GM21360 (cell line): ENCODE data around the gene HECTD4.
"Not testable (repeated sequence)": the region's sequence is repeated elsewhere in the genome, so short reads cannot be mapped to it uniquely, and the experiment has no call there.

Source experiments
- ATAC-seq: cut with Tn5 transposase; IDR thresholded peaks from one replicate; pipeline ENCODE4 v1.9.1; 2021; ENCODE audit warnings: mild to moderate bottlenecking, moderate library complexity; ENCODE audit not compliant: unreplicated experiment

Gene HECTD4

DNA sequence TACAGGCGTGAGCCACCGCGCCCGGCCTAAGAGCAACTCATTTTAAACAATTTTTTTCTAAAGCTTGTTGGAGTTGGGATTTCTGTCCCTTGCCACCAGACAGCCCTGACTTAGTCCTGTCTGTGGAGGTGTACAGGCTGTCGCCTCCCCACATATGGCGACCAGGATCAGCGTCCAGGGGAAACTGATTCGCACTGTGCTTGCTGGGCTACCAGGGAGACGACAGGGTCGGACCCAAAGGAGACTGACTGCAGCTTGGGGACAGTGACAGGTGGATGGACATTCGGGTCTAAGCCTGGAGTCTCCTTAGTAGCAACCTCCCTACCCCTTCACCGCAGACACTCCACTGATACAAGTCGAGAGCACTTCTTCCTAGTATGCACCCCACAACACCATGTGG lies 216.6 kb downstream of the HECTD4 start:
- no peak for ATAC-seq

DNA sequence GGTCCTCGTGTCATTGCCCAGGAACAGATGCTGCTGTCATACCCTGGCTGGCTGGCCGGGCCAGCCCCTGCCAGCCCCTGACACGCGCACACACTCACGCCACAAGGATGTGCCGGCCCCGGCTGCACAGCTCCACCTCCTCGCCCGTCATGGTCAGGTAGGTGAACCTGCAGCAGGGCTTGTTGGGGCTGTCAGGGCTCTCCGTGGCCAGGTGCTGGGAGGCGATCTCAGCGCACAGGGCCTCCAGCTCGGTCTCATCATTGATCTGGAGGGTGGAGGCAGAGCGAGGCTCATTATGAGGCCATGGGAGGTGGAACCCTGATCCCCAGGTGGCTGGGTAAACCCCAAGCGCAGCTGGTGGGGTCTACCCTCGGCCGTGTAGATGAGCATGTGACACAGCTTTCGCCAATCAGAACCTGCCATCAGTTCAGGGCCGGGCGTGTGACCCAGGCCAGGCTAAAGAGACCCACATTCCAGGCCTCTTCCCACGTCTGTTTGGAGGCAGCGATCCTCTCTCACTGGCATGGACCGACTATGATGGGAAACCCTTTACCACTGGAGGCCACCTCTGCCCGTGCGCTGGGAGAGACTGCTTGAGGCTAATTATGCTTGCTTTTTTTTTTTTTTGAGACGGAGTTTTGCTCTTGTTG lies 218.1 kb downstream of the HECTD4 start:
- ATAC-seq, result no peak

DNA sequence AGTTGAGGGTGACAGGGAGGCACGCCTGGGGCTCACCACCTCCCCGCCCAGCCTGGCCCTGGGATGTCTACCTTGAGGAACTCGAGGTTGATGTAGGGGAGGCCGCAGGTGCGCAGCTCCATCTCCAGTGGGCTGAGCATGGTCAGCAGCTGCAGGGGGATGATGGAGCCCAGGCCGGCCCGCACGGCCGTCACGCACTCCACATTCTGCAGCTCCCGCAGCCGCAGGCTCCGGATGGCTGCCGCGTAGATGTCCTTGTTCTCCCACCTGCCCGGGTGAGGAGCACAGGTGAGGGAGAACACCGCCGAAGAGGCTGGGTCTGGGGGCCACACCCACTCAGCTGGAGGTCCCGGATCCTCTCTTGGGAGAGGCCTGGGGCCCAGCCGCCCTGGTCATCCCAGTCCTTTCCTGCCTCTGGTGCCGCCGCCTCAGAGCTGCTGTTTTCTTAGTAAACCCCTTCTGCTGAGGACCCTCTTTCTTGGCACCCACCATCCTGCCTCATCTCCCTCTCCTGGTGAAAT lies 218.7 kb downstream of the HECTD4 start:
- no peak for ATAC-seq

DNA sequence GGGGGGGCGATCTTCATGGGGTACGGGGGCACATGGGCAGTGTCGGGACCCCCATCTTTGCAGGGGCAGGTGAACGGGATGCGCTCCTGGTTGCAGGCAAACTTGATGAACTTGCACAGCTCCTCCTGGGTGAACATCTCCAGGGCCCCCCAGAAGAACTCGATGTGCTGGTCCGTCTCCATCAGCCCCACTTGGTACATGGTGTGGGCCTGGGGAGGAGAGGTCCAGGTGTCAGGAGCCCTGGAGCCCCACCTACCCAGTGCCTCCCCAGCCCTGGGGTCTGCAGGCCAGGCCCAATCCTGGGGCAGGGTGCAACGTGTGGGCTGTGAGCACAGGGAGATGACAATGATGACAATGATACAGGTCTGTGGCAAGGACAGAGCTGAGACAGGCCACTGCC lies 219.2 kb downstream of the HECTD4 start:
- ATAC-seq, result no peak

DNA sequence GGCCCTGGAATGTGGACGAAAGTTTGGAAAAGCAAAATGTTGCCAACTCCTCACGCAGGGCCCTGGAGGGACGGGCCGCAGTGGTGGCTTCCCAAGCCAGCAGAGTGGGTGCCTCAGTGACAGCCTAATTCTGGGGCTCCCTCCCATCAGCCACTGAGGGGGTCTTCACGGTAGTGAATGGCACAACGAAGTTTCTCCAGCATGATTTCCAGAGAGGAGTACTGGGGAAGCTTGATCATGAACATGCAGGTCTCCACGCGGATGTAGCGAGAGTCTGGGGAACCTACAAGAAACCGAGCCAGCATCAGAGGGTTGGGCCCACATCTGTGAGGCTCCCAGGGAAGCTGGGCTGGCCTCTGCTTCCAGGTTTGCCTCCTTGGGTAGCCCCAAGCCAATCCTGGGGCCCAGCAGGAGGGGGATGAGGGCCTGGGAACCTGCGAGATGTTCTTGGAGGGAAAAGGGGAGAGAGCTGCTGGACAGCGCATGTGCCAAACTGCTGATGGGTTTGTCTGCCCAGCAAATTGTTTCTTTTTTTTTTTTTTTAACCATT lies 219.9 kb downstream of the HECTD4 start:
- no peak for ATAC-seq

DNA sequence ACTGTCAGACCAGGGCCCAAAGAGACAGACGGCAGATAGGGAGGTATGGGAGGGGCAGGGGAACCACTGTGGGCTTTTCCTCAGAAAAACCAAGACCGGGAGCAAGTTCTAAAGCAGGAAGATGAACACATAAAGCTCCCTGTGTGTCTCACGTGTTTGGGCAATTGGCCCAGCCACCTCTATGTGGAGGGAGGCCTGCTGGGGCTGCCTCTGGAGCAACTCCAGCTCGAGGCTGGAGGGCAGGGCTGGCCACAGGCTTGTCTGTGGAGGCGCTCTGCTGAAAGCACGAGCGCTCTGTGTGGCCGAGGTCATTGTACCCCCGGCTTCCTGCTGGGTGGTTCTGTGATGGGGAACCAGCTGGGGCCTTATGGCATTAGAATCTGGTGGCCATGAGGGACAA lies 220.5 kb downstream of the HECTD4 start:
- no peak for ATAC-seq

DNA sequence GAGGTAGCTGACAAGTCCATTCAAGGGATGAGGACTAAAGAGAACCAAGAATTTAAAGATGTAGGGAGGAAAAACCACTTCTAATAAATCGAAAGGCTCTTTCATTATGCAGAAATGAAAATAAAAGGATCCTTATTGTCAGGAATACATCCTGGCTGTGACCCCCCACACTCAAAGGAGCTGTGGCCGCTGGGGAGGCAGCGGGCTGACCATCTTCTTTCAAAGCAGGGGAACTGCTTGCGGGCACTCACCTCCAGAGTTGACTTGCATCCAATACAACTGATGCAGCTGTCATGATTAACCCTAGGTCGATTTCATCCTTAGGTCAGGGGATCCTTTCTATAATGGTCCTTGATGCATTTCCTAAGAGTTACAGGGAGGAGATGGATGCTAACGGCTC lies 221.6 kb downstream of the HECTD4 start:
- ATAC-seq, result no peak

DNA sequence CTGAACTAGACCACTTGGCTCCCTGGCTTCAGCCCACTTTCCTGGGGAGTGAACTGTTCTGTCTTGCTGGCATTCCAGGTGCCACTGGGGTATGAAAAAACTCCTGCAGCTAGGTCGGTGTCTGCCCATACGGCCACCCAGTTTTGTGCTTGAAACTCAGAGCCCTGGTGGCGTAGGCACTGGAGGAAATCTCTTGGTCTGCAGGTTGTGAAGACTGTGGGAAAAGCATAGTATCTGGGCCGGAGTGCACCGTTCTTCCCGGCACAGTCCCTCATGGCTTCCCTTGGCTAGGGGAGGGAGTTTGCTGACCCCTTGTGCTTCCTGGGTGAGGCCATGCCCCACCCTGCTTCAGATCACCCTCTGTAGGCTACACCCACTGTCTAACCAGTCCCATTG lies 223.1 kb downstream of the HECTD4 start:
- no peak for ATAC-seq

DNA sequence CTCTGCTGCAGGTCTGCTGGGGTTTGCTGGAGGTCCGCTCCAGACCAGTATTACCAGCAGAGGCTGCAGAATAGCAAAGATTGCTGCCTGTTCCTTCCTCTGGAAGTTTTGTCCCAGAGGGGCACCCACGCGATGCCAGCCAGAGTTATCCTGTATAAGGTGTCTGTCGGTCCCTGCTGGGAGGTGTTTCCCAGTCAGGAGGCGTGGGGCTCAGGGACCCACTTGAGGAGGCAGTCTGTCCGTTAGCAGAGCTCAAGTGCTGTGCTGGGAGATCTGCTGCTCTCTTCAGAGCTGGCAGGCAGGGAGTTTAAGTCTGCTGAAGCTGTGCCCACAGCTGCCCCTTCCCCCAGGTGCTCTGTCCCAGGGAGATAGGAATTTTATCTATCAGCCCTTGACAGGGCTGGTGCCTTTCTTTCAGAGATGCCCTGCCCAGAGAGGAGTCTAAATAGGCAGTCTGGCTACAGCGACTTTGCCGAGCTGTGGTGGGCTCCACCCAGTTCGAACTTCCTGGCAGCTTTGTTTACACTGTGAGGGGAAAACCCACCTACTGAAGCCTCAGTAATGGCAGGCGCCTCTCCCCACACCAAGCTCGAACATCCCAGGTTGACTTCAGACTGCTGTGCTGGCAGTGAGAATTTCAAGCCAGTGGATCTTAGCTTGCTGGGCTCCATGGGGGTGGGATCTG lies 223.6 kb downstream of the HECTD4 start:
- not testable (repeated sequence) for ATAC-seq

DNA sequence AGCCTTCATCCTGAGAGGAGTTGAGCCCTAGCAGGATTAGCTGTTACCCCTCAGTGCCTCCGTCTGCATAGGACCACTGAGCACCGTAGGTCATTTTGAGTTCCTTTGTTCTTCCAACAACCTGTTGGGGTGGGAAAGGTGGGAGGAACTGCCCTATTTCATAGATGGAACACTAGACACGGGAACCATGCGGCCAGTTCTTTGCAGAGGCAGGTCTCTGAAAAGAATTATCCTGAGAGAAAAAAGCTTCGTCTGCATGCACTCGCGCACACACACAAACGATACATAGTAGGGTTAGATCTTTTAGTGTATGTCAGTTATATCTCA lies 228.4 kb downstream of the HECTD4 start:
- no peak for ATAC-seq

DNA sequence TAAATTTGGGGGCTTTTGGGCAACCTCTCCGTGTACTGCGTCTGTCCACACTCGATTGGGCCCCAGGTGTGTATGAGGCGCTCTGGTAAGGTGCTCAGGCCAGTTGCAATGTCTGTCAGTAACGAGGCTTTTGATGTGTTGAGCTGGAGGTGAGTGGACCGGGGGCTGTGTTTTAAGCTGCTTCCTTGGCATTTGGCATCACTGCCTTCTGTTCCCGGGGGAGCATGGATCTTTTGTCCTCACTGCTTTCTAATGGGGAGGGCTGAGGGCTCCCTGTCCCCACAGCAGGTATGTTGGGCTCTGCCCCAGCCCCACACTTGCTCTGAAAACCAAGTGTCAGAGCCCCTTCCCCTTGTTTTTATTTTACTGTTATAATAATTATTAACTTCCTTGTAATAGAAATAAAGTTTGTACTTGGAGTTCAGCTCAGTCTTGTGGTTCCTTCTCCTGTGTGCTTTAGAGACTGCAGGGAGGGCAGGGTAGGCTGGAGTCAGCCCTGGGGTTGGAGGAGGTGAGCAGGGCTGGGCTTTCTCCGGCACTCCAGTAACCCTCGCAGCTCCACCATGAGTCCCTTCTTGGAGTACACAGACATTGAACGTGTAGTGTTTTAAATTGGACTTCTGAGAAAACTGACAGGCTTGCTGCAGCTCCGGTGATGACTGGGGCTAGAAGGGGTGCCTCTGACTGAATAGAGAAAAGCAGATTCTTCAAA lies 228.9 kb downstream of the HECTD4 start:
- no peak for ATAC-seq

DNA sequence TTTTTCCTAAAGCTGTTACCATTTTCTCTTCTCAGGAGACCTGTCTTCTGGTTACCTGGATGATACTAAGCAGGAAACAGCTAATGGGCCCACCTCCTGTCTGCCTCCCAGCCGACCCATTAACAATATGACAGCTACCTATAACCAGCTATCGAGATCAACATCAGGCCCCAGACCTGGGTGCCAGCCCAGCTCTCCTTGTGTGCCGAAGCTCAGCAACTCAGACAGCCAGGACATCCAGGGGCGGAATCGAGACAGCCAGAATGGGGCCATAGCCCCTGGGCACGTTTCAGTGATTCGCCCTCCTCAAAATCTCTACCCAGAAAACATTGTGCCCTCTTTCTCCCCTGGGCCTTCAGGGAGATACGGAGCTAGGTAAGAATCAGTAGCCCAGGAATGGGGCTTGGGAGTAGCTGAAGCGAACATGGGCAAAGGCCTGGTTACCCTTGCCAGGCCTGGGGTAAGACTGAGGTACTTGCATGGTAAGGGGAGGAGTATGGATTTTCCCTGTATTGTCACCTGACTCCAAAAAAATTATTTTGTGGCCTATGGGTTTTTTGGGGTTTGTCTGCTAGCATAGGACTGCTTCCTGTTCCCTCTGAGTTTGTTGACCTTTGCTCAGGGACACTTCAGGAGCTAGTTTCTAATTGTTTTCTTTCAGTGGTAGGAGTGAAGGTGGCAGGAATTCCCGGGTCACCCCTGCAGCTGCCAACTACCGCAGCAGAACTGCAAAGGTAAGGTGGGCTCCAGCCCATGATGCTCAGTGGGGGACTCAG lies 230.3 kb downstream of the HECTD4 start:
- ATAC-seq, result no peak

DNA sequence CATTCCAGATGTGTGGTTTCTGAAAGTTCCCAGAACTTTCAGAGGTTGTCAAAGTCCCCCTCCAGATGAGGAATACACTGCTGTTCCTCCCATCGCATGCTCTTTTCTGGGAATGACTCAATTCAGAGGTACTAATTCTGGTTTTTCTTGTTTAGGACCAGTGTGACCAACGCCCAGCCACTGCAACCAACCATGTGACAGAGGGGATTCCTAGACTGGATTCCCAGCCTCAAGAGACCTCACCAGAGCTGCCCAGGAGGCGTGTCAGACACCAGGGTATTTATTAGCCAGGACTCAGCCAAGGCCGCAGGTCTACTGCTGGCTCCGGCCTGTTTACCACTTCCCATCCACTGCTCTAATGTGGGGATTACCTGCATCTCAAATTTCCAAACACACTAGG lies 232.6 kb downstream of the HECTD4 start:
- ATAC-seq, result no peak

DNA sequence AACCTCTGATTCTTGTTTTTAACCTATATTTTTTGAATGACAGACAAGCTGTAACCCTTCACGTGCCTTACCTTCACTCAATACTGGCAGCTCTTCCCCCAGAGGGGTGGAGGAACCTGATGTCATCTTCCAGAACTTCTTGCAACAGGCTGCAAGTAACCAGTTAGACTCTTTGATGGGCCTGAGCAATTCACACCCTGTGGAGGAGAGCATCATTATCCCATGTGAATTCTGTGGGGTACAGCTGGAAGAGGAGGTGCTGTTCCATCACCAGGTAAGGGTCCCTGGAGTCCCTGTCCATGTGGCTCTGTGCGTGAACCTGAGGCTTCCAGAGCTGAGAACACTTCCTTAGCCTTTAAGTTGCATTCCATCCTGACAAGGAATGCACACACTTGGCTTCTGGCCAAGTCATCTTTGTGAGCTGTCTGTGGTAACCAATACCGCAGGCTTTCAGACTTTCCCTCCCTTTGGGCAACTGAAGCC lies 234.2 kb downstream of the HECTD4 start:
- ATAC-seq, result no peak

DNA sequence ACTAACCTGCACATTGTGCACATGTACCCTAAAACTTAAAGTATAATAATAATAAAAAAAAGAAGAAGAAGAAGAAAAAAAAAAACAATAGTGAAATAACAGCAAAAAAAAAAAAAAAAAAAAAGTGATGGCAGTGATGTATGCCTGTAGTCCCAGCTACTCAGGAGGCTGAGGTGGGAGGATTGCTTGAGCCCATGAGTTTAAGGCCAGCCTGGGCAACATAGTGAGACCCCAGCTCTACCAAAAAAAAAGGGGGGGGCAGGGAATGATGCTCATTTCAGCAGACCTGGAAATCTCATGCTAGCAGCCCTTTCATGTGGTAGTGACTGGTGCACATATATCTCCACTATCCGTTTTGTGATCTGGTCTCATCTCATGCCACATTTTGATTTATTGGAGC lies 236.1 kb downstream of the HECTD4 start:
- no peak for ATAC-seq

DNA sequence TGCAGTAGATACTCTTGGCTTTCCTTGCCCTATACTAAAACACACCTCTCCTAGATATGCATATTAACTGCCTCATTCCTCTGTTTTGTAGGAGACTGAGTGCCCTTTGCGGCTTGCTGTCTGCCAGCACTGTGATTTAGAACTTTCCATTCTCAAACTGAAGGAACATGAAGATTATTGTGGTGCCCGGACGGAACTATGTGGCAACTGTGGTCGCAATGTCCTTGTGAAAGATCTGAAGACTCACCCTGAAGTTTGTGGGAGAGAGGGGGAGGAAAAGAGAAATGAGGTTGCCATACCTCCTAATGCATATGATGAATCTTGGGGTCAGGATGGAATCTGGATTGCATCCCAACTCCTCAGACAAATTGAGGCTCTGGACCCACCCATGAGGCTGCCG lies 241.5 kb downstream of the HECTD4 start:
- ATAC-seq, result no peak

DNA sequence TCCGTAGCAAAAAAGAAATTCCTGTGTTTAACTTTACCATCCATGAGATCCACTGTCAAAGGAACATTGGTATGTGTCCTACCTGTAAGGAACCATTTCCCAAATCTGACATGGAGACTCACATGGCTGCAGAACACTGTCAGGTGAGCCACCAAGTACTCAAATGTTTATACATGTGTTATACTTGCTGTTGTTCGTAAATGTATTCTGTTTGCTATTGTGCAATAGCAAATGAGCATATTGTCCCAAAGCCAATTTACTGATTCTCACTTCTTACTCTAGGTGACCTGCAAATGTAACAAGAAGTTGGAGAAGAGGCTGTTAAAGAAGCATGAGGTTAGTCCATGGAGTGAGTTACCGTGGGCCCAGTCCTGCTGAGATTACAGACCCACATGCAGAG lies 247.5 kb downstream of the HECTD4 start:
- no peak for ATAC-seq

DNA sequence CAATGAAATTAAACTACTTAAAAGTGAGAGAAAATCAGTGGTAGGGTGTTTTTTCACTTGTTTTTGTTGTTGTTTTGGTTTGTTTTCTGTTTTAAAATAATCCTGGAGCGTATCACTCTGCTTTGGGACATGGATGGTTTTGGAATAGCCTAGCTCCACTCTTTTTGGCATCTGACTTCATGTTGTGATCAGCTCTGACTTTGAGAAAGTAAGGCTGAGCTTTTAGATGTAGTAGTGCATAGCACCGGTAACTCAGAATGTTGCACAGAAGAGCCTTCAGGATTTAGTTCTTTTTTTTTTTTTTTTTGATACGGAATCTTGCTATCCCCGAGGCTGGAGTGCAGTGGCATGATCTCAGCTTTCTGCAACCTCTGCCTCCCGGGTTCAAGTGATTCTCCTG lies 248.8 kb downstream of the HECTD4 start:
- ATAC-seq, result no peak

DNA sequence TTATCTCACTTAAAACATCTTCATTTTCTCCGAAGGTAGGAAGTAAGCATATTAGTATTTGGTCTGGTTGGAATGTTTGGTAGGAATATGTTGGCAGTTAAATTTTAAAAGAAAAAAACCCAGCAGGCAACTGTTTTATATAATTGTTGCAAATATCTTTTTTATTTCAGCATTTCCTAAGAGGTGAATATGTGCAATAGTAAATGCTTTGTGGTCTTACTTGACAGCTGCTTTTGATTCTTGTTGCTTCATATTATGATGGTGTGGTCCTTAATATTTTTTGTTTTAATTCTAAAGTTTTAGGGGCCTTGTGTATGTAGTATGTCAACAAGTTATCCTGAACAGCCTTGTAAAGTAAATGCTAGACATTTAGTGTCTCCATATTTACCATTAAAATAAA lies 250.5 kb downstream of the HECTD4 start:
- no peak for ATAC-seq

DNA sequence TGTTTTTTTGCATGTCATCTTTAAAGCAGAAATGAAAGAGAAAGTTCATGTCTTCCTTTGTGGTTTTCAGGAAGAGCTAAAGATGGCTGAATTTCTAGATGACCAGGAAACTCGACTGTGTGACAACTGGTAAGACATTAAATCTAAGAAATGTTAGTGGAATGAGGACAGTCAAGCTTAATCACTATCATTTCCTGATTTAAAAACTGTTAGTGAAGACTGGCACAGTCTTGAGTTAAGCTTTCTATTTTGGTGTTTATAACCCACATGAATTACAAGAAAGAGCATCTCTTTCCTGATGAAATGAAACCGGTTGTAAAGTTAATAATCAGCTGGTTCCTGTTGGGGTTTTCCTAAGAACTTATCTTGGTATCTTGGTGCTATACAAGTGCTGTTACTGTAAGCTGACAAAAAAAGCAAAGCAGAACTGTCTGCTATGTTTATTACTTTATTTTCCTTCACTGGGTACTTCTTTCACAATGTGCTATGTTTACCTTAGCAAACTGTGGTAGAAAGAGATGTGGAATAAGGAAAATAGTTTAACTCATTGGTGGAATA lies 251.7 kb downstream of the HECTD4 start:
- ATAC-seq, result no peak

DNA sequence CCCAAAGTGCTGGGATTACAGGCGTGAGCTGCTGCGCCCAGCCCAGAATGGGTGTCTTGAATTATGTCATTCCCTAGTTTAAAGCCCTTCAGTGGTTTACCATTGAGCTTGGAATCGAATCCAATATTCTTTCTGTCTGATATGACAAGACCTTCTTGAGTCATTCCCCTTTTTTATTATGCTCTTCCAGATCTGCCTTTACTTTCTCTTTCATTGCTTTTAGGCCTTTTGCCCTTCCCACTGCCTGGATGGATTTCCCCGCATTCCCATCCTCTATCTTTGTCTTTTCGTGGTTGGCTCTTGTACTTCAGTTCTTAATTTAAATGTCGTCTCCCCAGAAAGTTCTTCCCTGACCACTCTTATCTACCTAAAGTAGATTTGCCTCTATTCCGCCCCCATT lies 255.3 kb downstream of the HECTD4 start:
- no peak for ATAC-seq
